ENCODE measurements around the gene HTR4.

HTR4 gene

GRCh38 chr5:148483750-148484149 is 170.6 kb downstream of the HTR4 start:
- no peaks in the 10 kb centered on the region for H3F3A ChIP-seq (ENCODE audit: insufficient read depth, low read length)
- H3K36me3 ChIP-seq (replicated peaks; ENCODE audit: insufficient read depth, low read length) = no peaks in the 10 kb centered on the region
- TF ChIP-seq CTCF (IDR thresholded peaks at IDR 0.05; ENCODE audit: low read length) (no peak), EZH2phosphoT487 (IDR thresholded peaks at IDR 0.05; ENCODE audit: low read length) (no peak), EZH2 (optimal IDR thresholded peaks at IDR 0.05; ENCODE audit: low read depth, low read length) (no peak)
- no peaks in the 10 kb centered on the region for H3K79me2 ChIP-seq (ENCODE audit: low read length)
- H3K9me2 ChIP-seq (replicated peaks; ENCODE audit: insufficient read depth, low read length) = no peaks in the 10 kb centered on the region
- H3K27ac ChIP-seq (ENCODE audit: low read length) = no peak overlapping the region
- no peak overlapping the region for H3K4me3 ChIP-seq (ENCODE audit: low read length)
- H3K27me3 ChIP-seq (replicated peaks; ENCODE audit: insufficient read depth, low read length) = no peaks in the 10 kb centered on the region
- no peak overlapping the region for H2AFZ ChIP-seq (ENCODE audit: low read length)
- no peak overlapping the region for H3K4me2 ChIP-seq (ENCODE audit: low read depth, low read length)
- no peaks in the 10 kb centered on the region for H4K20me1 ChIP-seq (ENCODE audit: insufficient read depth, low read length)
- no peak for DNase-seq
- H3K4me1 ChIP-seq (ENCODE audit: low read length) = no peaks in the 10 kb centered on the region
- H3K9me3 ChIP-seq (replicated peaks; ENCODE audit: insufficient read depth, low read length) = no peaks in the 10 kb centered on the region
- no peak overlapping the region for H3K9ac ChIP-seq (ENCODE audit: low read length)

- Histone ChIP-seq H3K9ac (ENCODE audit: low read length) (no peak overlapping the region), H3K9me3 (replicated peaks; ENCODE audit: insufficient read depth, low read length) (no peaks in the 10 kb centered on the region), H3F3A (ENCODE audit: insufficient read depth, low read length) (no peaks in the 10 kb centered on the region), H3K36me3 (replicated peaks; ENCODE audit: insufficient read depth, low read length) (no peaks in the 10 kb centered on the region), H3K4me3 (ENCODE audit: low read length) (no peak overlapping the region), H3K27ac (ENCODE audit: low read length) (no peak overlapping the region), H3K9me2 (replicated peaks; ENCODE audit: insufficient read depth, low read length) (no peaks in the 10 kb centered on the region), H4K20me1 (ENCODE audit: insufficient read depth, low read length) (no peaks in the 10 kb centered on the region), H2AFZ (ENCODE audit: low read length) (peak overlapping the region; percentile 48), H3K4me2 (ENCODE audit: low read depth, low read length) (peak overlapping the region; percentile 44; the same call in 1 of the 2 replicates), H3K4me1 (ENCODE audit: low read length) (no peaks in the 10 kb centered on the region), H3K79me2 (ENCODE audit: low read length) (no peaks in the 10 kb centered on the region), H3K27me3 (replicated peaks; ENCODE audit: insufficient read depth, low read length) (no peaks in the 10 kb centered on the region)
- no peak for TF ChIP-seq EZH2phosphoT487 (IDR thresholded peaks at IDR 0.05; ENCODE audit: low read length)
- TF ChIP-seq CTCF (IDR thresholded peaks at IDR 0.05; ENCODE audit: low read length) = peak; percentile 75
- TF ChIP-seq EZH2 (optimal IDR thresholded peaks at IDR 0.05; ENCODE audit: low read depth, low read length) = no peak
- DNase-seq = peak; percentile 40
Measured at GRCh38 chr5:148482697-148483462, 171.4 kb downstream of the HTR4 start.

GRCh38 chr5:148482196-148482595 is 172.1 kb downstream of the HTR4 start:
- DNase-seq = no peak
- Histone ChIP-seq H3K4me2 (ENCODE audit: low read depth, low read length) (no peak overlapping the region), H3K79me2 (ENCODE audit: low read length) (no peaks in the 10 kb centered on the region), H3F3A (ENCODE audit: insufficient read depth, low read length) (no peaks in the 10 kb centered on the region), H4K20me1 (ENCODE audit: insufficient read depth, low read length) (no peaks in the 10 kb centered on the region), H3K27ac (ENCODE audit: low read length) (no peak overlapping the region), H3K36me3 (replicated peaks; ENCODE audit: insufficient read depth, low read length) (no peaks in the 10 kb centered on the region), H3K9me2 (replicated peaks; ENCODE audit: insufficient read depth, low read length) (no peaks in the 10 kb centered on the region), H3K4me3 (ENCODE audit: low read length) (no peak overlapping the region), H3K9ac (ENCODE audit: low read length) (no peak overlapping the region), H3K27me3 (replicated peaks; ENCODE audit: insufficient read depth, low read length) (no peaks in the 10 kb centered on the region), H3K9me3 (replicated peaks; ENCODE audit: insufficient read depth, low read length) (no peaks in the 10 kb centered on the region), H3K4me1 (ENCODE audit: low read length) (no peaks in the 10 kb centered on the region), H2AFZ (ENCODE audit: low read length) (peak overlapping the region; percentile 48)
- TF ChIP-seq EZH2 (optimal IDR thresholded peaks at IDR 0.05; ENCODE audit: low read depth, low read length) (no peak), EZH2phosphoT487 (IDR thresholded peaks at IDR 0.05; ENCODE audit: low read length) (no peak), CTCF (IDR thresholded peaks at IDR 0.05; ENCODE audit: low read length) (no peak)
